ENCODE measurements around the gene SMIM44.

Gene SMIM44

GRCh38 chr19:3475449-3475848 is 7.8 kb downstream of the SMIM44 start:
- DNase-seq, result no peak

- no peak for DNase-seq
Measured at GRCh38 chr19:3474614-3475013, 8.6 kb downstream of the SMIM44 start.

- no peak for DNase-seq
Measured at GRCh38 chr19:3474010-3474409, 9.2 kb downstream of the SMIM44 start.

- DNase-seq, result peak in 1 of 2 donors; percentile 27
Measured at GRCh38 chr19:3471954-3472655, 11.1 kb downstream of the SMIM44 start.

GRCh38 chr19:3470500-3471128 is 12.6 kb downstream of the SMIM44 start:
- DNase-seq, result no peak

GRCh38 chr19:3469638-3470499 is 13.4 kb downstream of the SMIM44 start:
- no peak for DNase-seq

- DNase-seq, result no peak
Measured at GRCh38 chr19:3468211-3468610, 15.0 kb downstream of the SMIM44 start.

GRCh38 chr19:3467437-3468198 is 15.6 kb downstream of the SMIM44 start:
- DNase-seq, result no peak

- DNase-seq, result no peak
Measured at GRCh38 chr19:3466635-3467034, 16.6 kb downstream of the SMIM44 start.

GRCh38 chr19:3465552-3465951 is 17.7 kb downstream of the SMIM44 start:
- DNase-seq, result no peak

GRCh38 chr19:3464587-3465235 is 18.5 kb downstream of the SMIM44 start:
- peak in 1 of 2 donors; percentile 52 for DNase-seq

- no peak for DNase-seq
Measured at GRCh38 chr19:3463714-3464586, 19.3 kb downstream of the SMIM44 start.

GRCh38 chr19:3462991-3463713 is 20.1 kb downstream of the SMIM44 start:
- DNase-seq, result no peak

GRCh38 chr19:3459965-3460582 is 23.2 kb downstream of the SMIM44 start:
- DNase-seq, result no peak

- DNase-seq, result peak; percentile 26 to 41
Measured at GRCh38 chr19:3459089-3459881, 24.0 kb downstream of the SMIM44 start.

- no peak for DNase-seq
Measured at GRCh38 chr19:3458229-3459088, 24.8 kb downstream of the SMIM44 start.

- no peak for DNase-seq
Measured at GRCh38 chr19:3457528-3458228, 25.6 kb downstream of the SMIM44 start.

Measured in inflammatory macrophage (primary cell).